H1 (cell line): ENCODE data around the gene CAMTA1. TPM values are rescaled to one million over a fixed set of nuclear protein-coding genes. Genes with fewer than 3 reads are reported as not detected.

Source experiments
- CTCF ChIA-PET: fragments of 300-600 bp; sonication (Branson Sonifier 250); formaldehyde crosslinking; loops from one replicate; lab custom pipeline; 2021; ENCODE audit not compliant: partially characterized antibody; lab: Charles Lee
- POLR2A ChIA-PET: fragments of 300-600 bp; sonication (Branson Sonifier 250); formaldehyde crosslinking; loops from one replicate; lab custom pipeline; 2021; ENCODE audit warnings: inconsistent platforms; ENCODE audit not compliant: partially characterized antibody; lab: Charles Lee
- DNase-seq, 2 experiments: peaks; one replicate each; pipeline versions ENCODE4 v3.0.0 to v3.0.0-alpha.2; 2010 to 2022; ENCODE audit warnings: low spot score in 2 of 2, low read depth in 1 of 2, mixed read lengths in 1 of 2
- FAIRE-seq: peaks from 2 replicates; lab custom pipeline; 2011; peaks lifted over from hg19 to GRCh38; lab: Jason Lieb, UNC
- H2AFZ ChIP-seq: 2 replicates; pipeline ENCODE4 v1.8.1; 2012; ENCODE audit warnings: low read length, inconsistent platforms
- H2AK5ac ChIP-seq: 2 replicates; pipeline ENCODE4 v1.6.1; 2013; ENCODE audit warnings: low read depth, low read length
- H2BK120ac ChIP-seq: replicated peaks from 2 replicates; pipeline ENCODE3; 2013; ENCODE audit warnings: low read depth, low read length, inconsistent platforms
- H2BK12ac ChIP-seq: 2 replicates; pipeline ENCODE4 v1.6.1; 2013; ENCODE audit warnings: low read depth, low read length
- H2BK15ac ChIP-seq: 2 replicates; pipeline ENCODE4 v1.6.1; 2013; ENCODE audit warnings: low read length
- H2BK20ac ChIP-seq: 2 replicates; pipeline ENCODE4 v1.6.1; 2013; ENCODE audit warnings: low read length
- H2BK5ac ChIP-seq: 2 replicates; pipeline ENCODE4 v1.6.1; 2013; ENCODE audit warnings: low read depth, low read length
- H3K14ac ChIP-seq: 2 replicates; pipeline ENCODE4 v1.6.1; 2013; ENCODE audit warnings: inconsistent platforms; ENCODE audit not compliant: insufficient read length
- H3K18ac ChIP-seq: 2 replicates; pipeline ENCODE4 v1.6.1; 2013; ENCODE audit warnings: low read length; ENCODE audit errors: extremely low read depth
- H3K23ac ChIP-seq: 2 replicates; pipeline ENCODE4 v1.6.1; 2013; ENCODE audit warnings: inconsistent platforms; ENCODE audit not compliant: insufficient read length
- H3K23me2 ChIP-seq: 2 replicates; pipeline ENCODE4 v1.6.1; 2013; ENCODE audit warnings: low read depth, low read length
- H3K27ac ChIP-seq: 2 replicates; pipeline ENCODE4 v1.6.1; 2011; ENCODE audit warnings: low read depth, low read length, inconsistent platforms
- H3K27me3 ChIP-seq, 4 experiments: replicated peaks in 1 of 4; 1 replicate in 1 of 4; 2 replicates in 3 of 4; pipeline versions ENCODE4 v1.6.1 to v1.8.1; 2011 to 2013; ENCODE audit warnings: low read length in 3 of 4, mild to moderate bottlenecking in 3 of 4, inconsistent platforms in 2 of 4, mixed read lengths in 2 of 4, moderate library complexity in 1 of 4; ENCODE audit not compliant: control insufficient read depth in 3 of 4, insufficient read depth in 3 of 4; ENCODE audit errors: extremely low read depth in 1 of 4
- H3K36me3 ChIP-seq, 4 experiments: 2 replicates each; pipeline versions ENCODE4 v1.6.1 to v1.8.1; 2011 to 2013; ENCODE audit warnings: mild to moderate bottlenecking in 4 of 4, low read length in 3 of 4, moderate library complexity in 2 of 4, control low read depth in 1 of 4, inconsistent platforms in 1 of 4; ENCODE audit not compliant: insufficient read depth in 4 of 4, control insufficient read depth in 2 of 4
- H3K4ac ChIP-seq: replicated peaks from 2 replicates; pipeline ENCODE3; 2013; ENCODE audit warnings: low read length, low read depth, mixed read lengths, inconsistent platforms; ENCODE audit not compliant: insufficient read length
- H3K4me1 ChIP-seq, 4 experiments: replicated peaks in 1 of 4; 1 replicate in 1 of 4; 2 replicates in 3 of 4; pipeline versions ENCODE4 v1.6.1 to v1.8.1; 2011 to 2013; ENCODE audit warnings: low read length in 3 of 4, inconsistent platforms in 2 of 4, mixed read lengths in 1 of 4; ENCODE audit not compliant: insufficient read depth in 4 of 4, control insufficient read depth in 3 of 4
- H3K4me2 ChIP-seq, 2 experiments: 2 replicates each; pipeline versions ENCODE4 v1.6.1 to v1.8.1; 2011 to 2013; ENCODE audit warnings: low read depth in 2 of 2, low read length in 2 of 2, control low read depth in 1 of 2, inconsistent platforms in 1 of 2, mild to moderate bottlenecking in 1 of 2; ENCODE audit not compliant: insufficient read depth in 1 of 2
- H3K4me3 ChIP-seq, 4 experiments: fragments of 200-600, 300-600 bp in 1 of 4; sonication (generic), shearing (Covaris generic), sonication (Bioruptor Twin) in 1 of 4; 2 replicates each; pipeline versions ENCODE4 v1.5.1 to v1.8.1; 2011 to 2016; ENCODE audit warnings: low read length in 4 of 4, low read depth in 3 of 4, control low read depth in 2 of 4, inconsistent platforms in 2 of 4, mild to moderate bottlenecking in 2 of 4, mixed read lengths in 1 of 4, moderate library complexity in 1 of 4; ENCODE audit not compliant: insufficient read depth in 2 of 4; ENCODE audit errors: extremely low read depth in 1 of 4
- H3K56ac ChIP-seq: replicated peaks from 2 replicates; pipeline ENCODE3; 2013; ENCODE audit warnings: low read depth, mild to moderate bottlenecking, mixed read lengths, low read length, inconsistent platforms; ENCODE audit not compliant: insufficient read length
- H3K79me1 ChIP-seq: 2 replicates; pipeline ENCODE4 v1.6.1; 2013; ENCODE audit warnings: low read depth, low read length, control low read depth
- H3K79me2 ChIP-seq, 2 experiments: 2 replicates each; pipeline versions ENCODE4 v1.6.1 to v1.8.1; 2012 to 2013; ENCODE audit warnings: low read length in 2 of 2, mild to moderate bottlenecking in 2 of 2, inconsistent platforms in 1 of 2; ENCODE audit not compliant: insufficient read depth in 2 of 2, control insufficient read depth in 1 of 2
- H3K9ac ChIP-seq, 4 experiments: replicated peaks in 1 of 4; 1 replicate in 1 of 4; 2 replicates in 3 of 4; pipeline versions ENCODE4 v1.6.1 to v1.8.1; 2011 to 2013; ENCODE audit warnings: low read depth in 3 of 4, low read length in 3 of 4, control low read depth in 2 of 4, mild to moderate bottlenecking in 2 of 4, moderate library complexity in 2 of 4, inconsistent platforms in 1 of 4; ENCODE audit errors: extremely low read depth in 1 of 4
- H3K9me3 ChIP-seq, 2 experiments: 2 replicates each; pipeline versions ENCODE4 v1.6.1 to v1.8.1; 2012 to 2013; ENCODE audit warnings: mild to moderate bottlenecking in 2 of 2, moderate library complexity in 2 of 2, control low read depth in 1 of 2, inconsistent platforms in 1 of 2, low read depth in 1 of 2, low read length in 1 of 2, mixed read lengths in 1 of 2; ENCODE audit not compliant: insufficient read depth in 2 of 2
- H4K20me1 ChIP-seq, 2 experiments: replicated peaks in 1 of 2; 2 replicates each; pipeline versions ENCODE3 to v1.8.1; 2011 to 2013; ENCODE audit warnings: inconsistent platforms in 2 of 2, low read length in 2 of 2, mild to moderate bottlenecking in 1 of 2; ENCODE audit not compliant: insufficient read depth in 2 of 2, control insufficient read depth in 1 of 2
- H4K5ac ChIP-seq: 2 replicates; pipeline ENCODE4 v1.6.1; 2013; ENCODE audit warnings: low read length, low read depth, mixed read lengths, inconsistent platforms; ENCODE audit not compliant: insufficient read length
- H4K8ac ChIP-seq: 2 replicates; pipeline ENCODE4 v1.8.0; 2013; ENCODE audit warnings: mild to moderate bottlenecking, moderate library complexity, low read length, inconsistent platforms; ENCODE audit not compliant: insufficient read depth; ENCODE audit errors: extremely low read depth
- H4K91ac ChIP-seq: replicated peaks from 2 replicates; pipeline ENCODE3; 2013; ENCODE audit warnings: low read length, mixed read lengths, inconsistent platforms; ENCODE audit not compliant: insufficient read length
- CHD2 ChIP-seq: IDR thresholded peaks from 2 replicates; pipeline ENCODE4 v1.6.1; 2012; ENCODE audit warnings: low read length, improper control_type of control experiment
- CTBP2 ChIP-seq: IDR thresholded peaks from 2 replicates; pipeline ENCODE4 v1.7.0; 2011; ENCODE audit warnings: borderline replicate concordance, mild to moderate bottlenecking, moderate library complexity, mixed read lengths, low read length; ENCODE audit not compliant: insufficient read depth, insufficient read length
- GTF2F1 ChIP-seq: IDR thresholded peaks from 2 replicates; pipeline ENCODE4 v1.6.1; 2012; ENCODE audit warnings: low read depth, low read length, improper control_type of control experiment, borderline replicate concordance
- HDAC2 ChIP-seq, 2 experiments: fragments of 300-600 bp in 1 of 2; sonication (generic) in 1 of 2; IDR thresholded peaks; 2 replicates each; pipeline ENCODE4 v1.6.1; 2011 to 2012; ENCODE audit warnings: low read depth in 2 of 2, low read length in 2 of 2, mild to moderate bottlenecking in 2 of 2, moderate library complexity in 2 of 2, borderline replicate concordance in 1 of 2, inconsistent platforms in 1 of 2
- KDM1A ChIP-seq: fragments of 200-600, 300-600 bp; sonication (generic); IDR thresholded peaks from 2 replicates; pipeline ENCODE4 v1.7.1; 2016; ENCODE audit warnings: mild to moderate bottlenecking, low read length, borderline replicate concordance
- POU5F1 ChIP-seq: IDR thresholded peaks from 2 replicates; pipeline ENCODE4 v1.6.1; 2011; ENCODE audit warnings: low read depth, mild to moderate bottlenecking, low read length, moderate library complexity
- RAD21 ChIP-seq, 2 experiments: IDR thresholded peaks in 1 of 2; conservative IDR thresholded peaks in 1 of 2; 2 replicates each; pipeline ENCODE4 v1.6.1; 2011; ENCODE audit warnings: low read depth in 2 of 2, low read length in 2 of 2, improper control_type of control experiment in 1 of 2, inconsistent platforms in 1 of 2, mild to moderate bottlenecking in 1 of 2, moderate library complexity in 1 of 2
- RXRA ChIP-seq: IDR thresholded peaks from 2 replicates; pipeline ENCODE4 v1.6.1; 2011; ENCODE audit warnings: low read depth, mild to moderate bottlenecking, low read length, moderate library complexity; ENCODE audit not compliant: insufficient read depth
- SUZ12 ChIP-seq: fragments of 200-600 bp; sonication (generic); IDR thresholded peaks from 2 replicates; pipeline ENCODE4 v1.6.1; 2012; ENCODE audit warnings: mild to moderate bottlenecking, inconsistent platforms, low read length, moderate library complexity, mixed read lengths
- TAF7 ChIP-seq: optimal IDR thresholded peaks from 2 replicates; pipeline ENCODE3; 2011; ENCODE audit warnings: low read depth, mild to moderate bottlenecking, inconsistent platforms, low read length, moderate library complexity, borderline replicate concordance
- WGBS, 2 experiments: shearing (Covaris generic) in 1 of 2; methylation state at CpG; one replicate each; pipeline versions ENCODE4 v1.1.6 to v1.1.7; 2013 to 2015; ENCODE audit warnings: low lambda C conversion rate in 2 of 2, mixed read lengths in 2 of 2, inconsistent platforms in 1 of 2, low coverage in 1 of 2, missing lambda C conversion rate in 1 of 2; ENCODE audit not compliant: insufficient replicate concordance in 2 of 2, insufficient coverage in 1 of 2, insufficient read length in 1 of 2; ENCODE audit errors: extremely low coverage in 1 of 2, missing lambda C conversion rate in 1 of 2; 5-methylcytosine and 5-hydroxymethylcytosine counted together
- polyA plus RNA-seq, 7 experiments: library from polyadenylated mRNA; depleted of rRNA in 3 of 7; stranded (reverse) in 5 of 7; unstranded in 2 of 7; fragments of >200 nt in 5 of 7; fragments of 200-250 nt in 2 of 7; gene quantifications; 1 replicate in 5 of 7; 2 replicates in 1 of 7; 4 replicates in 1 of 7; pipeline versions ENCODE4 v1.2.1 to v1.2.3, GENCODE V29; 2011 to 2013; ENCODE audit warnings: missing spikeins in 2 of 7, mixed read lengths in 2 of 7
- total RNA-seq: library from RNA; stranded (reverse); fragmentation: NEBNext Ultra II Directional; extraction: Animal tissue kit (Norgen Biotek cat#: 25700); gene quantifications from 2 replicates; pipeline ENCODE4 v1.2.1, GENCODE V29; 2021

The CAMTA1 gene
- total and polyA plus RNA-seq, 2 of the 8 experiments (the other 6 are each of a cell fraction or from before 2014, with no cell fraction given), result 65.0 to 119 TPM

DNA sequence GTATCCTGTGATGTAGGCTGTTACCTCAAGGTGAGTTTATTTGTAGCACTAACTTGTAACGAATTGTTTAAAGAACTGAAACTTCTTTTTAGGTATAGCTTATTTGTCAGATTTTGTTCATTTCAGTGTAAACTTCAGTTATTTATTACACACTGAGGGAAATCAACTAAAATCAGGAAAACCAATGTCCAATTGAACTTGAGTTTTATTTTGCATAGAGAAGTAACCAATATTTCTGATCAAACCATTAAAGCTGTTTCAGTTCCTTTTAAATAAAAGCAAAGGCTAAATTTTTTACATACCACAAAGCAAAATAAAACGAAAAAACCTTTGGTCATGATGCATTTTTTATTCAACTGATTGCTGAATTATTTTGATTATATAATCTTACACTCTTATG lies 103.6 kb downstream of the CAMTA1 start:
- 86% methylated on average over 2 of the region's 2 CpGs; no CpG with 5 or more reads in 1 of the 2 experiments for WGBS, 2 experiments
- peaks cover 2 to 8% of the 10 kb centered on the region in 2 experiments for H4K20me1 ChIP-seq
- H3K27ac ChIP-seq, result no peak overlapping the region
- no peak overlapping the region for H2BK120ac ChIP-seq
- H4K8ac ChIP-seq, result no peak overlapping the region
- no peak overlapping the region for H3K4me2 ChIP-seq
- H4K5ac ChIP-seq, result no peak overlapping the region
- H3K27me3 ChIP-seq, result no peaks in the 10 kb centered on the region
- H2BK5ac ChIP-seq, result no peak overlapping the region
- no peak overlapping the region for H2BK20ac ChIP-seq
- FAIRE-seq (no peak), DNase-seq (no peak)
- no peak overlapping the region for H2BK12ac ChIP-seq
- H3K79me2 ChIP-seq, result no peaks in the 10 kb centered on the region
- no peak overlapping the region for H2AK5ac ChIP-seq
- H3K56ac ChIP-seq, result no peak overlapping the region
- H3K9ac ChIP-seq, result no peak overlapping the region
- H3K4me3 ChIP-seq, result no peak overlapping the region
- ChIA-PET POLR2A (no interaction called here), CTCF (interaction anchor here (0.6 to 4.6 kb wide), 11 partner anchors 10 to 331 kb away, joined by 3 to 33 read pairs (median 7); no protein-coding TSS in a partner anchor)
- no peak for TF ChIP-seq KDM1A
- no peak for TF ChIP-seq TAF7
- no peak for TF ChIP-seq SUZ12
- no peak for TF ChIP-seq RXRA
- TF ChIP-seq GTF2F1, result no peak
- TF ChIP-seq RAD21 (IDR thresholded peaks at IDR 0.05 in 1 of 2, conservative IDR thresholded peaks at IDR 0.05 in 1 of 2; ENCODE audit: low read depth in 2 of 2, low read length in 2 of 2), result no peak
- TF ChIP-seq CHD2, result no peak
- no peak for TF ChIP-seq POU5F1
- no peak for TF ChIP-seq HDAC2 (IDR thresholded peaks at IDR 0.05; ENCODE audit: borderline replicate concordance in 1 of 2, low read depth in 2 of 2, low read length in 2 of 2)
- no peak for TF ChIP-seq CTBP2
- no peak overlapping the region for H2AFZ ChIP-seq
- 0 out of 2 replicates have a peak, but pooled peaks cover 3% of the 10 kb centered on the region for H3K79me1 ChIP-seq
- H2BK15ac ChIP-seq, result no peak overlapping the region
- no peak overlapping the region for H3K4ac ChIP-seq
- no peak overlapping the region for H3K23ac ChIP-seq
- H3K9me3 ChIP-seq, result no peaks in the 10 kb centered on the region
- no peak overlapping the region for H4K91ac ChIP-seq
- no peak overlapping the region for H3K14ac ChIP-seq
- no peaks in the 10 kb centered on the region for H3K4me1 ChIP-seq
- no peaks in the 10 kb centered on the region for H3K23me2 ChIP-seq
- H3K36me3 ChIP-seq, result no peaks in the 10 kb centered on the region
- H3K18ac ChIP-seq, result no peak overlapping the region
